DND-41 (cell line): Measurements from ENCODE around the gene SLAMF7.
A peak's percentile ranks its signal among the peaks of the same experiment; 100 is the strongest.

Experiments
- ATAC-seq: fragments of 200-7000 bp; cut with Tn5 transposase; 3 replicates; pipeline ENCODE4 v1.9.1; 2021; ENCODE audit warnings: low read depth; ENCODE audit not compliant: insufficient read depth
- DNase-seq: peaks from one replicate; pipeline ENCODE4 v3.0.0-alpha.2; 2020
- H2AFZ ChIP-seq: 2 replicates; pipeline ENCODE4 v1.6.0; 2012; ENCODE audit warnings: low read depth, low read length
- H3K27ac ChIP-seq: 2 replicates; pipeline ENCODE4 v1.5.1; 2012; ENCODE audit warnings: low read length, inconsistent platforms
- H3K27me3 ChIP-seq: fragments of 200-600 bp; sonication (generic); 2 replicates; pipeline ENCODE4 v1.6.0; 2012; ENCODE audit warnings: low read length, mild to moderate bottlenecking, inconsistent platforms; ENCODE audit not compliant: insufficient read depth, poor library complexity
- H3K36me3 ChIP-seq: 2 replicates; pipeline ENCODE4 v1.5.1; 2012; ENCODE audit warnings: low read length, inconsistent platforms; ENCODE audit not compliant: insufficient read depth
- H3K4me1 ChIP-seq: 2 replicates; pipeline ENCODE4 v1.5.1; 2012; ENCODE audit warnings: mild to moderate bottlenecking, low read length; ENCODE audit not compliant: insufficient read depth
- H3K4me2 ChIP-seq: 2 replicates; pipeline ENCODE4 v1.6.0; 2012; ENCODE audit warnings: mild to moderate bottlenecking, moderate library complexity, low read length, inconsistent platforms; ENCODE audit not compliant: insufficient read depth
- H3K4me3 ChIP-seq, 2 experiments: fragments of 200-600 bp in 1 of 2; shearing (Covaris generic) in 1 of 2; 2 replicates each; pipeline ENCODE4 v1.5.1; 2012 to 2016; ENCODE audit warnings: inconsistent platforms in 2 of 2, low read length in 2 of 2, mild to moderate bottlenecking in 2 of 2, low read depth in 1 of 2, moderate library complexity in 1 of 2
- H3K79me2 ChIP-seq: 2 replicates; pipeline ENCODE4 v1.6.0; 2012; ENCODE audit warnings: low read length, inconsistent platforms; ENCODE audit not compliant: insufficient read depth
- H3K9ac ChIP-seq: 2 replicates; pipeline ENCODE4 v1.6.0; 2012; ENCODE audit warnings: low read depth, mild to moderate bottlenecking, inconsistent platforms, low read length, moderate library complexity
- H3K9me3 ChIP-seq: 2 replicates; pipeline ENCODE4 v1.5.1; 2012; ENCODE audit warnings: low read length, moderate library complexity, mild to moderate bottlenecking, inconsistent platforms; ENCODE audit not compliant: insufficient read depth, severe bottlenecking
- H4K20me1 ChIP-seq: 2 replicates; pipeline ENCODE4 v1.6.0; 2012; ENCODE audit warnings: low read length; ENCODE audit not compliant: insufficient read depth
- CTCF ChIP-seq: IDR thresholded peaks from 2 replicates; pipeline ENCODE4 v1.5.1; 2012; ENCODE audit warnings: borderline replicate concordance, low read length, moderate library complexity, mild to moderate bottlenecking; ENCODE audit not compliant: poor library complexity, severe bottlenecking; ENCODE audit errors: extremely low read depth
- EZH2 ChIP-seq: IDR thresholded peaks from 3 replicates; pipeline ENCODE4 v1.6.1; 2012; ENCODE audit warnings: borderline replicate concordance, low read depth, mild to moderate bottlenecking, moderate library complexity, low read length, inconsistent platforms; ENCODE audit not compliant: severe bottlenecking

SLAMF7 gene

GRCh38 chr1:160773093-160773492, 34.0 kb downstream of the SLAMF7 start:
- Histone ChIP-seq H3K27me3 (no peaks in the 10 kb centered on the region), H3K79me2 (no peaks in the 10 kb centered on the region), H3K36me3 (no peaks in the 10 kb centered on the region), H3K4me3 (no peak overlapping the region), H4K20me1 (no peaks in the 10 kb centered on the region), H3K4me1 (peaks cover 12% of the 10 kb centered on the region), H3K4me2 (no peak overlapping the region), H2AFZ (no peak overlapping the region), H3K27ac (no peak overlapping the region), H3K9ac (no peak overlapping the region), H3K9me3 (no peaks in the 10 kb centered on the region)
- DNase-seq (no peak), ATAC-seq (no peak)
- TF ChIP-seq CTCF = no peak
- no peak for TF ChIP-seq EZH2

- TF ChIP-seq CTCF (no peak), EZH2 (no peak)
- peak; percentile 49; the same call in 2 of the 3 replicates for ATAC-seq
- H4K20me1 ChIP-seq = no peaks in the 10 kb centered on the region
- no peak overlapping the region for H3K9ac ChIP-seq
- no peak overlapping the region for H3K4me3 ChIP-seq
- no peak overlapping the region for H3K4me2 ChIP-seq
- no peak overlapping the region; the same call in 1 of the 2 replicates for H3K27ac ChIP-seq
- no peaks in the 10 kb centered on the region for H3K79me2 ChIP-seq
- DNase-seq = no peak
- peaks cover 7% of the 10 kb centered on the region for H3K4me1 ChIP-seq
- H3K36me3 ChIP-seq = no peaks in the 10 kb centered on the region
- no peak overlapping the region for H2AFZ ChIP-seq
- no peaks in the 10 kb centered on the region for H3K9me3 ChIP-seq
- H3K27me3 ChIP-seq = no peaks in the 10 kb centered on the region
Measured at GRCh38 chr1:160774886-160775719, 36.1 kb downstream of the SLAMF7 start.

GRCh38 chr1:160776178-160776577, 37.1 kb downstream of the SLAMF7 start:
- H3K79me2 ChIP-seq = no peaks in the 10 kb centered on the region
- TF ChIP-seq EZH2 (no peak), CTCF (no peak)
- peaks cover 7% of the 10 kb centered on the region for H3K4me1 ChIP-seq
- no peaks in the 10 kb centered on the region for H3K36me3 ChIP-seq
- H3K27ac ChIP-seq = no peak overlapping the region
- H3K9ac ChIP-seq = no peak overlapping the region
- H3K4me3 ChIP-seq = no peak overlapping the region
- DNase-seq = no peak
- H4K20me1 ChIP-seq = no peaks in the 10 kb centered on the region
- no peaks in the 10 kb centered on the region for H3K27me3 ChIP-seq
- no peak for ATAC-seq
- H3K4me2 ChIP-seq = no peak overlapping the region
- H2AFZ ChIP-seq = no peak overlapping the region
- H3K9me3 ChIP-seq = no peaks in the 10 kb centered on the region
